Mesenchymal stem cell (in vitro differentiated cells and primary cell): ENCODE results near the gene ZNF407.

Source experiments
- DNase-seq: peaks from one replicate; pipeline ENCODE4 v3.0.0-alpha.2; 2013
- H2AFZ ChIP-seq: one replicate; pipeline ENCODE4 v1.6.1; 2013; ENCODE audit warnings: low read depth, mild to moderate bottlenecking, control low read depth, inconsistent platforms, low read length, moderate library complexity
- H2AK5ac ChIP-seq: 2 replicates; pipeline ENCODE4 v1.6.1; 2013; ENCODE audit warnings: low read length, moderate library complexity, mild to moderate bottlenecking, inconsistent platforms; ENCODE audit not compliant: severe bottlenecking
- H2BK120ac ChIP-seq: one replicate; pipeline ENCODE4 v1.6.1; 2013; ENCODE audit warnings: low read depth, mild to moderate bottlenecking, inconsistent platforms, low read length, moderate library complexity
- H2BK12ac ChIP-seq, 2 experiments: one replicate each; pipeline ENCODE4 v1.6.1; 2013; ENCODE audit warnings: inconsistent platforms in 2 of 2, low read length in 2 of 2, mild to moderate bottlenecking in 2 of 2, moderate library complexity in 2 of 2, control low read depth in 1 of 2
- H2BK15ac ChIP-seq: one replicate; pipeline ENCODE4 v1.6.1; 2013; ENCODE audit warnings: mild to moderate bottlenecking, low read depth, inconsistent platforms; ENCODE audit not compliant: poor library complexity, severe bottlenecking
- H2BK5ac ChIP-seq: 2 replicates; pipeline ENCODE4 v1.6.1; 2013; ENCODE audit warnings: low read depth, mild to moderate bottlenecking, low read length, control low read depth, inconsistent platforms; ENCODE audit not compliant: poor library complexity, severe bottlenecking
- H3K14ac ChIP-seq, 2 experiments: one replicate each; pipeline ENCODE4 v1.6.1; 2013; ENCODE audit warnings: inconsistent platforms in 2 of 2, low read length in 2 of 2, control low read depth in 1 of 2, mild to moderate bottlenecking in 1 of 2, moderate library complexity in 1 of 2
- H3K18ac ChIP-seq, 2 experiments: one replicate each; pipeline ENCODE4 v1.6.1; 2013; ENCODE audit warnings: inconsistent platforms in 2 of 2, low read length in 2 of 2, control low read depth in 1 of 2, low read depth in 1 of 2, mild to moderate bottlenecking in 1 of 2
- H3K23ac ChIP-seq, 2 experiments: one replicate each; pipeline ENCODE4 v1.6.1; 2013; ENCODE audit warnings: inconsistent platforms in 2 of 2, low read length in 2 of 2, mild to moderate bottlenecking in 2 of 2, moderate library complexity in 2 of 2, control low read depth in 1 of 2
- H3K27ac ChIP-seq: 2 replicates; pipeline ENCODE4 v1.5.1; 2013; ENCODE audit warnings: mild to moderate bottlenecking, moderate library complexity, low read length, control low read depth, inconsistent platforms; ENCODE audit not compliant: poor library complexity, severe bottlenecking
- H3K27me3 ChIP-seq, 2 experiments: 2 replicates each; pipeline versions ENCODE4 v1.6.1 to v1.7.0; 2013; ENCODE audit warnings: low read length in 2 of 2, mild to moderate bottlenecking in 2 of 2, moderate library complexity in 2 of 2, control low read depth in 1 of 2, inconsistent platforms in 1 of 2; ENCODE audit not compliant: control insufficient read depth in 1 of 2, insufficient read depth in 1 of 2
- H3K36me3 ChIP-seq, 2 experiments: 2 replicates each; pipeline versions ENCODE4 v1.6.1 to v1.7.0; 2013; ENCODE audit warnings: low read length in 2 of 2, control low read depth in 1 of 2, inconsistent platforms in 1 of 2, low read depth in 1 of 2, mild to moderate bottlenecking in 1 of 2; ENCODE audit not compliant: insufficient read depth in 2 of 2, control insufficient read depth in 1 of 2
- H3K4ac ChIP-seq, 2 experiments: one replicate each; pipeline ENCODE4 v1.6.1; 2013; ENCODE audit warnings: inconsistent platforms in 2 of 2, low read length in 2 of 2, mild to moderate bottlenecking in 2 of 2, moderate library complexity in 2 of 2, control low read depth in 1 of 2, low read depth in 1 of 2
- H3K4me1 ChIP-seq: 2 replicates; pipeline ENCODE4 v1.6.1; 2013; ENCODE audit warnings: low read depth, low read length, control low read depth; ENCODE audit not compliant: control insufficient read depth, insufficient read depth
- H3K4me2 ChIP-seq: 2 replicates; pipeline ENCODE4 v1.6.1; 2013; ENCODE audit warnings: low read length, mild to moderate bottlenecking, inconsistent platforms; ENCODE audit not compliant: poor library complexity, severe bottlenecking
- H3K4me3 ChIP-seq, 2 experiments: 2 replicates each; pipeline versions ENCODE4 v1.5.1 to v1.7.0; 2013; ENCODE audit warnings: low read length in 2 of 2, mild to moderate bottlenecking in 2 of 2, control low read depth in 1 of 2, low read depth in 1 of 2; ENCODE audit not compliant: insufficient read depth in 1 of 2
- H3K79me1 ChIP-seq: replicated peaks from 2 replicates; pipeline ENCODE4 v1.6.1; 2013; ENCODE audit warnings: mild to moderate bottlenecking, control low read depth, low read length, inconsistent platforms; ENCODE audit not compliant: poor library complexity, severe bottlenecking
- H3K9ac ChIP-seq: 2 replicates; pipeline ENCODE4 v1.7.0; 2013; ENCODE audit warnings: mild to moderate bottlenecking, low read length, moderate library complexity
- H3K9me3 ChIP-seq: 2 replicates; pipeline ENCODE4 v1.7.0; 2013; ENCODE audit warnings: mild to moderate bottlenecking, low read length; ENCODE audit not compliant: control insufficient read depth
- H4K8ac ChIP-seq: one replicate; pipeline ENCODE4 v1.6.1; 2013; ENCODE audit warnings: inconsistent platforms, mild to moderate bottlenecking, low read length, moderate library complexity
- H4K91ac ChIP-seq: one replicate; pipeline ENCODE4 v1.6.1; 2013; ENCODE audit warnings: mild to moderate bottlenecking, low read length, inconsistent platforms
- WGBS: methylation state at CpG from one replicate; pipeline ENCODE4 v1.1.7; 2013; ENCODE audit warnings: mixed read lengths; 5-methylcytosine and 5-hydroxymethylcytosine counted together

ZNF407 gene

GRCh38 chr18:74788657-74789056, 191.0 kb downstream of the ZNF407 start:
- WGBS: 95% methylated on average over 1 of the region's 2 CpGs
- Histone ChIP-seq H2BK15ac (no peak overlapping the region), H2AK5ac (no peak overlapping the region), H3K9ac (no peak overlapping the region), H3K23ac (no peak overlapping the region), H2BK5ac (no peak overlapping the region), H3K4me2 (no peak overlapping the region), H3K79me1 (no peaks in the 10 kb centered on the region), H3K4ac (no peak overlapping the region), H4K91ac (no peak overlapping the region), H2BK12ac (no peak overlapping the region), H3K4me1 (peaks cover 1% of the 10 kb centered on the region), H3K9me3 (no peaks in the 10 kb centered on the region), H3K14ac (no peak overlapping the region), H3K36me3 (peaks cover 3 to 11% of the 10 kb centered on the region in 2 experiments), H4K8ac (no peak overlapping the region), H3K4me3 (no peak overlapping the region), H2BK120ac (no peak overlapping the region), H3K27me3 (no peaks in the 10 kb centered on the region), H2AFZ (no peak overlapping the region), H3K18ac (no peak overlapping the region), H3K27ac (no peak overlapping the region)
- no peak for DNase-seq

GRCh38 chr18:74789078-74789477, 191.4 kb downstream of the ZNF407 start:
- H3K23ac ChIP-seq: no peak overlapping the region
- no peak overlapping the region for H3K4me2 ChIP-seq
- H3K27me3 ChIP-seq: no peaks in the 10 kb centered on the region
- H3K14ac ChIP-seq: no peak overlapping the region
- WGBS: 97% methylated on average over 8 of the region's 8 CpGs
- H3K4me3 ChIP-seq: no peak overlapping the region
- no peaks in the 10 kb centered on the region for H3K9me3 ChIP-seq
- no peak overlapping the region for H2BK15ac ChIP-seq
- DNase-seq: no peak
- H2BK120ac ChIP-seq: no peak overlapping the region
- H2AK5ac ChIP-seq: no peak overlapping the region
- H2AFZ ChIP-seq: no peak overlapping the region
- no peak overlapping the region for H4K91ac ChIP-seq
- H3K18ac ChIP-seq: no peak overlapping the region
- H4K8ac ChIP-seq: no peak overlapping the region
- peaks cover 1% of the 10 kb centered on the region for H3K4me1 ChIP-seq
- H3K79me1 ChIP-seq: no peaks in the 10 kb centered on the region
- H2BK5ac ChIP-seq: no peak overlapping the region
- H3K4ac ChIP-seq: no peak overlapping the region
- H3K9ac ChIP-seq: no peak overlapping the region
- H3K27ac ChIP-seq: no peak overlapping the region
- H2BK12ac ChIP-seq: no peak overlapping the region
- peaks cover 3 to 10% of the 10 kb centered on the region in 2 experiments for H3K36me3 ChIP-seq

GRCh38 chr18:74790451-74790850, 192.8 kb downstream of the ZNF407 start:
- no peak overlapping the region for H2AK5ac ChIP-seq
- no peaks in the 10 kb centered on the region for H3K9me3 ChIP-seq
- H2BK12ac ChIP-seq: no peak overlapping the region
- H3K36me3 ChIP-seq: peaks cover 3 to 10% of the 10 kb centered on the region in 2 experiments
- H2BK120ac ChIP-seq: no peak overlapping the region
- no peak overlapping the region for H3K4ac ChIP-seq
- WGBS: 100% methylated on average over 1 of the region's 1 CpG
- no peak overlapping the region for H4K91ac ChIP-seq
- no peak overlapping the region for H3K14ac ChIP-seq
- no peak overlapping the region for H3K23ac ChIP-seq
- no peak overlapping the region for H4K8ac ChIP-seq
- H3K4me1 ChIP-seq: peaks cover 1% of the 10 kb centered on the region
- H3K79me1 ChIP-seq: no peaks in the 10 kb centered on the region
- H3K27me3 ChIP-seq: no peaks in the 10 kb centered on the region
- no peak overlapping the region for H3K18ac ChIP-seq
- no peak overlapping the region for H3K9ac ChIP-seq
- H3K4me3 ChIP-seq: no peak overlapping the region
- H2BK15ac ChIP-seq: no peak overlapping the region
- no peak for DNase-seq
- H2AFZ ChIP-seq: no peak overlapping the region
- H2BK5ac ChIP-seq: no peak overlapping the region
- H3K27ac ChIP-seq: no peak overlapping the region
- no peak overlapping the region for H3K4me2 ChIP-seq

GRCh38 chr18:74791501-74792194, 194.0 kb downstream of the ZNF407 start:
- Histone ChIP-seq H3K27me3 (no peaks in the 10 kb centered on the region), H3K27ac (peak overlapping the region; percentile 47), H4K8ac (no peak overlapping the region), H3K4me3 (no peak overlapping the region), H2AFZ (no peak overlapping the region), H3K18ac (no peak overlapping the region), H2BK5ac (no peak overlapping the region), H3K4me1 (peaks cover 3% of the 10 kb centered on the region), H2BK15ac (no peak overlapping the region), H2BK12ac (no peak overlapping the region), H3K36me3 (peaks cover 0 to 6% of the 10 kb centered on the region in 2 experiments), H4K91ac (no peak overlapping the region), H3K9ac (no peak overlapping the region), H3K4me2 (no peak overlapping the region), H3K23ac (no peak overlapping the region), H3K9me3 (no peaks in the 10 kb centered on the region), H3K79me1 (peaks cover 4% of the 10 kb centered on the region), H2BK120ac (no peak overlapping the region), H2AK5ac (peak overlapping the region; percentile 83), H3K14ac (no peak overlapping the region), H3K4ac (no peak overlapping the region)
- WGBS: 63% methylated on average over 5 of the region's 8 CpGs
- peak; percentile 32 for DNase-seq
